AML-193 (cell line): Measurements from ENCODE around the gene BEX3.
A peak's percentile ranks its signal among the peaks of the same experiment; 100 is the strongest.
"Not testable (repeated sequence)": the region's sequence is repeated elsewhere in the genome, so short reads cannot be mapped to it uniquely, and the experiment has no call there.

ENCODE experiments used
- DNase-seq, 2 experiments: peaks; one replicate each; lab custom pipeline; 2025; lab: John Stamatoyannopoulos, UW

Gene BEX3

DNA sequence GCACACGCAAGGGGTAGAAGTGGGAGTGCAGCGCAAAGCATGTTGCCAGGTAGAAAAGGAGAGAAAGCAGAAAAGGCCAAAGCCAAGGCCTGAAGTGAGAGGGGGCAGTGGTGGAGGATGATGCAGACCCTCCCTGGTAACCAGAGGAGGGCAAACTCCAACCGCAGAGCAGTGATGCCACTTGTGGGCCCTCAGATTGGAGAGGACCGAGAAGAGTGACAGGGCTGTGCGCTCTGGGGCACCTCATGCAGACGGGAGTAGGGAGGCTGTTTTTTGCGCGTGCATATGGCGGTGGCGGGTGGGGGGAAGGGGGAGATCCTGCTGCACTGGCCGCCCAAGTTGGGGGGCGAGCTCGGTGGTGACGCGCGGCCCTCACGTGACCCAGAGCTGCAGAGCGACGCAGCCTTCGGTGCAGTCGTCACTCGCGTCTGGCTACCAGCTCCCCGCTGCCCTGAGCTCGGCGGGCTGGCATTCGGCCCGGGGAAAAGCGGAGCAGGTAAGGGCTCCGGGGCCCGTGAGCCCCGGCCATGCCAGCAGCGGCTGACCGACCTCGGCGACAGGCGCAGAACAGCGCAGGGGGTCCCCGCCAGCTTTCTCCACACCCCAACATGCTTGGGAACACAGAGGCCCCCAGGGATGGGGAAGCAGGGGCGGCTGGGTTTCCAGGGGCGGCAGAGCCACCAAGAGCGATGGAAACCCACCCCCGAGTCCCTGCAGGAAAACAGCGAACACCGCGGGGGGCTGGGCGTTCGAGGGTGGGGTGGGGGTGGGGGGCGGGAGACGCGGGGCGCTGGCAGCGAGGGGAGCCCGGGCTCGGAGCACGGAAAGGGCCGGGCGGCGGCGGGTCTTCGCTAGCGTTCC lies at the start of gene BEX3:
TSS of gene BEX3 (plus strand) at position 421 of the 861 bp plus-strand sequence. CDS start 984 bp downstream, outside the sequence.
- no peak for DNase-seq

DNA sequence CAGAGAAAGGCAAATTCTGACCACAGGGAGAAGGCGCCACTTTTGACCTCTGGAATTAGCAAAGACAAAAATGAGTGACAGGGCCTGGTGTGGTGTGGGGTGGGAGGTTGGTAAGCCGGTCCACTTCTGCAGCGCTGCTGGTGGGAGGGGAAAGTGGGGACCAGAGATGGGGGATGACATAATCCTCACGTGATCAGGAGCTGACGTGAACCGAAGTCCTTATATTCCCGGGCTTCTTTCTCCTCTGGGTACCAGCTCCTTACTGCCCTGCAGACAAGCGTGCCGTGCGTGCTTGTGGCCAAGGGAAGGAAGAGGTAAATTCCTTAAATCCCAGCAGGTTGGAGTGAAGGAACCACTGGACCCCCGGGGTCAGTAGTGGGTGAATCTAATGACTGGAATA lies 46.3 kb upstream of the BEX3 start, which contains the start of gene TCEAL7:
TSS of gene TCEAL7 (plus strand) at position 249 of the 400 bp plus-strand sequence. CDS start 1,165 bp downstream, outside the sequence.
- no peak for DNase-seq

DNA sequence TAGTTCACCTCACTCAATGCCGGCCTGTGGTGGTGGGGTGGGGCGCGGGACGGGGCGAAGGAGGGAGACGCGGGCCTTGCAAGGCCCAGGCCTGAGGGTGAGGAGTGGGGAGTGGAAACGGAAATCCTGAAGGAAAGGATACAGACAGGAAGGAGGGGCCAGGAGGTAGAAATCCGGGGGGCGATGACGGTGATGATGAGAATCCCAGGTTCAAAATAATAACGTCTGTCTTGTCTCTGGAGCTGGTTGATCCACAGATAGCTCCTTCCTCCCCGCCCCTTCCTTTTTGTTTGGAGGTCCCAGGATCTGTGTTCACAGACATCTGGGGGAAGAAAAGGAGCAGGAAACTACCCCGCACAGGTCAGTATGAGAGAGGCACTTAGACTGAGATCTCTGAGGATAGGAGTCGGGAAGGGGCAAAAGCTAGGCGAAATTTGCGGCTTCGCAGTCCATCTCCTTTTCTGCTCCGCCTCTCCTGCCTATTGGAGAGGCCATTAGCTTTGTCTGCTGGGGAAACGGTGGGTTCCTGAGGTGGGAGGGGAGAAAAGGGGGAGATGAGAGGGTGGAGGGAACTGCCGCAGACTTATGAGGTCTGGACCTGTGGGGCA lies 45.6 kb upstream of the BEX3 start:
- no peak for DNase-seq

DNA sequence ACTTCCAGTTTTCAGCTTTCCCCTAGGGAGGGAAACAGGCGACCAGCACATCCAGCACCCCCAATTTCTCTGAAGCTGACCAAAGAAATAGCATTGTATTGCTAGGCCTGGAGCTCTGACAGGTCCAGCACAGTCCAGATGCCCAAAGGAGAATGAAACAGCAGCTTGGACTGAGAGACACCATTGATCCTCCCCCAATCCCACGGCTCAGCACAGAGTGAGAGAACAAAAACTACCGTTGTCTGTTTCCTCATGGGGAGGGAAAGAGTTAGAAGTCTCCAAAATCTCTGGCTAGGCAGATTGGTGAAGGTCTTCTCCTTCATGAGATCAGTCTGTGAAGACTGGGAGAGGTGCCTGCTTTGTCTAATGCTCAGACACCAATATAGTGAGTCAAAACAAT lies 37.7 kb upstream of the BEX3 start:
- no peak for DNase-seq

DNA sequence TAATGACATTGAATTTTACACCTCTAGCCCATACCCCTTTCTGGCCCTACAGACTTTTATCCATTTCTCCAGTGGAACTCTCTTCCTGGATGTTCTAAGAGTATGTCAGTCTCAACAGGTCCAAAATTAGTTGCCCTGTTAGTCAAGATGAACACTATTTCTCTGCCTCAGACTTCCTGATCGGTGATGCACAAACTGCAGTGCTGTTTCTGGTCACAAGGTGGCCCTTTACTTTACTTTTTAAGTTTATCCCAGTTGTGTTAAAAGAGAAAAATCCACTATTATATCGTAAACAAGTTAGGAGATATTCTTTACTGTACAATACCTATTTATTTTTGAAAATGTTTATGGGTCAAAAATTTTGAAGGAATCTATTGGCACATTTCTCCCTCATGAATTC lies 33.2 kb upstream of the BEX3 start:
- DNase-seq: peak in 1 of 2 experiments; percentile 5

DNA sequence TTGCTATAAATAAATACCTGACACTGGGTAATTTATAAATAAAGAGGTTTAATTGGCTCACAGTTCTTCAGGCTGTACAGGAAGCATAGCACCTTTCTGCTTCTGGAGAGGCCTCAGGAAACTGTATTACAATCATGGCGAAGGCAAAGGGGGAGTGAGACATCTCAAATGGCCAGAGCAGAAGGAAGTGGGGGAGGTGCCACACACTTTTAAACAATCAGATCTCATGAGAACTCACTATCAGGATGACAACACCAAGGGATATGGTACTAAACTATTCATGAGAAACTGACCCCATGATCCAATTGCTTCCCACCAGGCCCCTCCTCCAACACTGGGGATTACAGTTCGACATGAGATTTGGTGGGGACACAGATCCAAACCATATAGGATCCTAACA lies 31.7 kb upstream of the BEX3 start:
- DNase-seq: no peak

DNA sequence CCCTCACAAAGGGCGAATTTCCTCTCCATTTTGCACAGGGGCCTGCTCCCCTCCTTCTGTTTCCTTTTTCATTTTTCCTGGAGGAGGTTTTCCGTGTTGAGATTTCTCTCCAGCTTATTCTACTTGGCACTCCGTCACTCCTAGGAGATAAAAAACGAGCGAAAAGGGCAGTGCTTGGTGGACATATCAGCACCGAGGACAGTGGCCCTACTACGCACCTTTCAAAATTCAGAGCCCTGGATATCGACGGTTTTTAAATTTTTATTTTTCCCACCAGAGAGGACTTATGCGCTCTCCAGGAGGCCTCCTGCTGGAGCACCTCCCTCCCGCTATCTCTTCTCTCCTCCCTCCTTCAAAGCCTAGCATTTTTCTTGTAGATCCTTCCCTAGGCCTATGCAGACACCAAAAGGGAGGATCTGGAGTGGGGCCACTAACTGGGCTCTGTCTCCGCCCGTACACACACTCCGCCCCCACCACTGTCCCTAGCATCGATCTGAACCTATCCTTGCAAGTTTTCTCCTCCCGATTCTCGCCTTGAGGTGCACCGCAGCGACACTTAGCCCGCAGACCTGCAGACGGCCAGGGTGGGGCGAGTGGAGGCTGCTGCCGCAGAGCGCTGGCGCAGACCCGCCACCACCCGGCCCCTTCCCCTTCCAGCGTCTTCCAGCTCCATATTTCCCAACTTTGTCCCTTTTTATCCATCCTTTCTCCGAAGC lies 28.5 kb upstream of the BEX3 start:
- no peak for DNase-seq

DNA sequence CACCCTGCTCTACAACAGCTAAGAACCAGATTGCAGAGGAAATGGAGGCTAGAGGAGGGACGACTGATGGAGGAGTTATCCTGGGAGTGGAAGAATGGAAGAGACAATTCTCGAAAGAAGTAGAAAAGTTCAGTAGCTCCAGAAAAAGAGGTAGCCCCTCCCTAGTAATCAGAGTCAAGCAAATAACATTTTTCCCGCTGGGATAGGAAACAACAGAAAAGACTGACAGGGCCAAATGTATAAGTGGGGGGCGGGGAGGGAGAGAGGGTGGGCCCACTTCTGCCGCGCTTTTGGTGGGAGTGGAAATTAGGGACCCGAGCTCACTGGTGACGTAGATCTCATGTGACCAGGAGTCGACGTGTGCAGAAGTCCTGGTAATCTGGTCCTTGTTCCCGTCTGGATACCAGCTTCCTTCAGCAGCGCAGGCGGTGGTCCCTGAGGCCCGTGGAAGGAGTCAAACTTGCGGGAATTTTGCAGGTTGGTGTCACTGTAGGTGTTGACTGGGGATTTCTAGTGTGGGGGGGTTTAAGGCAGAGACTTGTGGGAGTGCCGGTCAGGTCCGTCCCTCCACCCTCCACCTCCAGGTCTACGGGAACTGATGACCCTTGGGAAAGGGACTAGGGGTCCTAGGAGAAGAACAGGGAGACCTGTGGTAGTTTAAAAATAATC lies 20.1 kb upstream of the BEX3 start, which contains the start of gene TCEAL9:
TSS of gene TCEAL9 (plus strand) at position 377 of the 669 bp plus-strand sequence. CDS start 1,179 bp downstream, outside the sequence.
- DNase-seq: no peak

DNA sequence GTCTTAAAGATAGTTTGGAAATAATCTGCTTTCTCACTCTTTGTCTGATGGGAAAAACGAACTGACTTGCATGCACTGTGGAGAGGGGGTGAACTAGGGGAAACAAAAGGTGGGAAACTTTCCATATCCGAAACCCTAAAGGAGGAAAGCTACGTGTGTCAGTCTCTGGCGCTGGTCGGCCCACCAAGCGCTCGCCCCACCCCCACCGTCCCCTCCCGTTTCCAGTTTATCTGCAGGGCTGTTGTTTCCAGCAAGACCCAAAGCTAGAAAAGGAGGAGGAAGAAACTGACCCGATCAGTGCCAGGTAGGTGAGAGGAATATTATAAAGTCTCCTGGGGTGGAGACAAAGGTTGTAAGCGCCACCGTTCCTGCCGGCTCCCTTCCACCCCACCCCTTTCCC lies 19.5 kb upstream of the BEX3 start:
- no peak for DNase-seq

DNA sequence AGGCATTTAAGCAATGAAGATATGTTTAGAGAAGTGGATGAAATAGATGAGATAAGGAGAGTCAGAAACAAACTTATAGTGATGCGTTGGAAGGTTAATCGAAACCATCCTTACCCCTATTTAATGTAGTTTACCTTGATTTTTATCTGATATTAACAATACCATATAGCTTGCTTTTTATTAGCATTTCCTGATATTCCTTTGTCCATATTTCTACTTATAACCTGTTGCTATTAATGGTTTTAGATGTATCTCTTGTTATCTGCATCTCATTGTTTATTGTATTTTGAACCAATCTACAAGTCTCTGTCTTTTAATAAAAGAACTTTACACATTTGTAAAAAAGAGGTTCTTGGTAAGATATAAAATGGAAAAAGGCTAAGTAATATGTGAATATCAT lies 18.5 kb upstream of the BEX3 start:
- DNase-seq: no peak

DNA sequence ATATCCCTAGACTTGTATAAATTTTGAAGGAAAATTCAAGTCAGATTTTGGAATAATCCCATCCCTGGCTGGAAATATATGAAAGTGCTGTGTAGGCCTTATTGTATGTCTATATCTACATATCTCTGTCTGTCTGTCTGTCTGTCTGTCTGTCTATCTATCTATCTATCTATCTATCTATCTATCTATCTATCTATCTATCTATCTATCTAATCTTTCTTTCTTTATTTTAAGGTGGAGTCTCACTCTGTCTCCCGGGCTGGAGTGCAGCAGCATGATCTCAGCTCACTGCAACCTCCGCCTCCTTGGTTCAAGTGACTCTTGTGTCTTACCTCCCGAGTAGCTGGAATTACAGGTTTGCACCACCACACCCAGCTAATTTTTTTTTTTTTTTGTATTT lies 16.7 kb upstream of the BEX3 start:
- not testable (repeated sequence) for DNase-seq

DNA sequence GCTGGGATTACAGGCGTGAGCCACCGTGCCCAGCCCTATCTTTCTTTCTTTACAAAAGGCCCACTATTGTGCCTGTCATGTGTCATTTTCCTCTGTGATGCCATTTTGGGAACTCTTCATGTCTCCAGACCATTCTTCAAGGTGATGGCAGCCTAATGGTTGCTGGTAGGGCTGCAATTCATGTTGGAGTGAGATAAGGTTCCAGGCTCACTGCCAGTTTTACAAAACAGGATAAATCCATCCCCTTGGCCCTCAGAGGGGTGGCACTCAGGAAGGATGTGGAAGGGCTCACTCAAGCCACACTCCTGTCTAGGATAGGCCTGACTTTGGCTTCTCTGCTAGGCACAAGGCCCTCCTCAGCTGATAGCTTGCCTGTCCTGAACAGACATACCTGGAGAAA lies 16.2 kb upstream of the BEX3 start:
- DNase-seq: no peak

DNA sequence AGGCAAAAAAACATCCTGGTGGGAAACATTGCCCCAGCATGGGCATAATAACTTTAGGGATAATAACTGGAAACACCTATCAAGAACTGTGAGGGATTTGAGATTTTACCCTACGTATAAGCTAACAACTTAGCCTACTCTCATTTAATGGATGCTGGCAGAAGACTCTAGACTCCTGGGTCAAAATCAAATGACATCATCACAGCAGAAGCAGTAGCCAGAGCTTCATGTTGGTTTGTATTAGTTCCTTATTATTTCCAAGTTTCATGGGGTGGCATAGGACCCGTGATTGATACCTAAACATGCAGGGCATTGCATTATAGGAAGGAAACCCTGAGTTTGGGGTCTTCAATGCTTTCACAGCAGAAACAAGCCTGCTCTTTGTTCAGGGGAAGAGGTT lies 15.4 kb upstream of the BEX3 start:
- no peak for DNase-seq

DNA sequence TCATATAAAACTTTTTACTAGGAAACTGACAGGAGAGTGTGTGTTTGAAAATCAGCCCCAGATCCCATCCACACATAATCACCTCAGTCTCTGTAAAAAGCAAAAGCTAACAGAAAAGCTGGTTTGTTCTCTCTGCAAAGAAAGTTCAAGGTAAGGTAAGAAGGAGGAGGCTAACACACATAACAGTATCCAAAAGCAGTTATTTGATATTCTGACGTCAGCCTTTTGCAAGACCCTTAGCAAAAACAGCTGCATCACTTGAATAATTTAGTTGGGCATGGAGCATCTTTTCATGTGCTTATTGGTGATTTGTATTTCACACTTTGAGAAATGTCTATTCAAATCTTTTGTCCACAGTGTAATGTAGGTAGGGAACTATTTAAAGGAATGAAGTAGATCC lies 14.5 kb upstream of the BEX3 start:
- DNase-seq: no peak

DNA sequence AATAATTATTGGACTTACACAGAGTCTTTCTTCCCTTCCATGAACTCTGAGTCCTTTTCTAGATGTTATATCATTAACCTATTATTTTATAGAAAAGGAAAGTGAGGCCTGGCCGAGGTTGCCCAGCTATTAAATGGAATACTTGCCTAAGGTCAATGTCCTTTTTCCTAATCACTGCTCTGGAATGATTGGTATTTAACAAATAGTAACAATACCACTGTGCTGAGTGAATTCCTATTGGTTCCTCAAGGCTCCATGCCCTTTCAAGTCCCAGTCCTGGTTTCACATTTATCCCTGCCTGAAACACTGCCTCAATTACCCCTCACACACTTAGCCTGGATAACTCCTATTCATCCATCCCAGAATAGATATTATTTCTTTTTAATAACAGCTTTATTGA lies 13.9 kb upstream of the BEX3 start:
- DNase-seq: no peak

DNA sequence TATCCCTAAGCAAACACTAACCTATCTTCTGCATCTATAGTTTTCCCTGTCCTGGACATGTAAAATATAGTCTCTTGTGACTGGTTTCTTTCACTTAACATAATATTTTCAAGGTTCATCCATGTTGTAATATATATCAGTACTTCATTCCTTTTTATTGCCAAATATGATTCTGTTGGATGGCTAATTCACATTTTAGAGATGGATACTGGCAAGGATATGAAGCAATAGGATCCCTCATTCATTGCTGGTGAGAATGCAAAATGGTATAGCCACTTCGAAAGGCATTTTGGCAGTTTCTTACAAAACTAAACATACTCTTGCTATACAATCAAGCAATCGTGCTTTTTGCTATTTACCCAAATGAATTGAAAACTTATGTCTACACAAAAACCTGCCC lies 13.3 kb upstream of the BEX3 start:
- DNase-seq: no peak

DNA sequence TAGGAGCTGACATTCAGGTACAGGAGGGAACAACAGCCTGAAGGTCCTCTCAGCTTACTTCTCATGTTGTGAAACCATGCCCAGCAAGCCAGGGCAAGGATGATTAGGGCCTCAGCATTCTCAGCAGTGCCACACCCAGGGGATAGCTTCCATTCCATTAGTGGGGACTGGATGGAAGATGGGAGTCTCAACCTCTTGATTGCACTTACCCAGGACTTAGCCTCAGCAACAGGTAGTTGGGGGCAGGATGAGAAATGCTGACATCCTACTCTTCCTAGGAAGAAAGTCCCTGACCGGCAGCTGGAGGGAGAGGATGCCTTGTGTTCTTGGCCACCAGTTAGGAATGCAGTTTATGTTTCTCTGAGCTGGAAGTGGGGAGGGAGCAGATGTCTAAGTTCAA lies 8.8 kb upstream of the BEX3 start:
- no peak for DNase-seq

DNA sequence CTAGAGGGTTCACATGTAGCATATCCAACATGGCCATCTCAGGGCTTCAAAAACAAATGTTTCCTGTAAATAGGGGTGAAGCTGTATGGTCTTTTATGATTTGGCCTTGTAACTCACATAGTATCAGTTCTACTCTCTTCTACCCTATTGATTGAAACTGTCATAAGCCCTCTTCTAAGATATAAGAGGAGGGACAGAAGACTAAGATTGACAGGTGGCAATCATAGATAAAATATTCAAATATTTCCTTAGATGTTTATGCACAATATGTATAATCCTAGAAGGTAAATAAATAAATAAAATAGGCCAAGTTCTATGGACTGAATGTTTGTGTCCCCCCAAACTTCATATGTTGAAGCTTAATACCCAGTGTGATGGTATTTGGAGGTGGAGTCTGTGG lies 6.9 kb upstream of the BEX3 start:
- no peak for DNase-seq

DNA sequence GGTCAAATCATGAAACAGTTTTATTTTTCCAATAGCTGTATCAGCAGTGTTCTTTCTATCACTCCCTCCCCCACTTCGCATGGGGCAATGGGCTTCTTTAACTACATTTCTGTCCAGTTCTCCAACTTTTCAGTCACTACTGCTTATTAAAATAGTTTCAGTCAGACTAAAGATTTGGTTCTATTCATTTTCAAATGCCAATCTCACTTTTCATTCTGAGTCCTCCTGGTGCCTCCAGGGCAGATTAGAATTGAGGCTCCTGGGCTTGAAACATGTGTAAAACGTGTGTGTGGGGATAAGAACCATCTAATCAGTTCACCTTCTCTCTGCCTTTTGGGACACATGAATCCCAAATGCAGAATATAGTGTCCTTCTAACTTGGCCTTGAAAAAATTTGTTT lies 3.5 kb upstream of the BEX3 start:
- DNase-seq: no peak

DNA sequence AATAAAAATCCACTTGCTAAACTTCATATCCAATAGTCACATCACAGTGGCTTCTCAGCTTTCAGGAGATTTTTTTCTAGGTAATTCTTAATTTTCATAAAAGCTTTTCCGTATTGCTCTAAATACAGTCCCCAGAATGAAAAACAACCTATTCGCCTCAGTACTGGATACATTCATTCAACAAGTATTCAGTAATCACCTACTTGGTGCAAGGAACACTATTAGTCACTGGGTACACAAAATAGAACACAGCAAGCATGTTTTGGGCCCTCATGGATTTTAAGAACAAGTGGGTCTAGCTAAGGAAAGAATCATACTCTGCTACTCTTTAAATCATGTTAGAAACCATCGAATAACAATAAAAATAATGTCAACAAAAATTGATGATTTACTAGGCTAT lies 2.8 kb upstream of the BEX3 start:
- no peak for DNase-seq

DNA sequence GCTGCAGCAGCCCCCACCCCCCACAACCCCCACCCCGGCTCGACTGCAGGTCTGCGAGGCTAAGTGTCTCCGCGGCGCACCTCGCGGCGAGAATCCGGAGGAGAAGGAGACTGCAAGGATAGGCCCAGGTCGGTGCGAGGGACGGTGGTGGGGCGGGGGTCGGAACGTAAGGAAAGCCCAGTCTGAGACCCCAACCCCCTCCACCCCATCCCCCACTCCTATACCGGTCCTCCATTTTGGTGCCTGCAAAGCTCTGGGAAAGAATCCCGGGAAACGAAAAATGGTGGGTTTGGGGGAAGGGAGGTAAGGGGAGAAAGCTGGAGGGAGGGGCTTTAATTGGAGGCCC lies 614 bp downstream of the BEX3 start:
- DNase-seq: no peak

DNA sequence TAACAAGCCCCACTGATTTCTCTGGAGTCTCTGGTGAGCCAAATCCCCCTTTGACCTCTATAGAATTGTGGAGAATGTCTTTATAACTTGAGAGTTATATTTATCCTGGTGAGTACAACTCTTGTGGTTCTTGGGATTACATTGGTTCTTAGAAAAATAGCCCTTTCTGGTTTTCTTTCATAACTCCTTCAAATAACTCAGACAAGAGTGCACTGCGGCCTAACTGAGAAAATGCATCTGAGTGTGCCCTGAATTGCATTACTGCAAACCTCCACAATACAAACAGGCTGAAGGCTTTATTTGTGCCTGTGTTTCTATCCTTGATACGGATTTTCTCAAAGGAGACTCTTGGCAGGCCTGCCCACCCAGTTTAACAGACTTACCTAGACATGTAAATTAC lies 2.7 kb downstream of the BEX3 start:
- DNase-seq: no peak
